H1 (cell line): ENCODE data around the gene ABITRAM. TPM values are rescaled to one million over a fixed set of nuclear protein-coding genes. Genes with fewer than 3 reads are reported as not detected.

ENCODE experiments used
- ASH2L ChIP-seq: fragments of 200-600, 300-600 bp; sonication (generic); IDR thresholded peaks from one replicate; pipeline ENCODE4 v1.7.1; 2017; ENCODE audit warnings: low read length
- ATF3 ChIP-seq: IDR thresholded peaks from 2 replicates; pipeline ENCODE4 v1.6.1; 2011; ENCODE audit warnings: low read depth, mild to moderate bottlenecking, low read length; ENCODE audit not compliant: insufficient read depth
- CEBPB ChIP-seq: IDR thresholded peaks from 2 replicates; pipeline ENCODE4 v1.6.1; 2012; ENCODE audit warnings: low read depth, low read length
- KDM4A ChIP-seq: IDR thresholded peaks from one replicate; pipeline ENCODE4 v1.7.1; 2012; ENCODE audit warnings: low read depth, mild to moderate bottlenecking, moderate library complexity, low read length, inconsistent platforms; ENCODE audit not compliant: severe bottlenecking
- SAP30 ChIP-seq: fragments of 300-600 bp; sonication (generic); IDR thresholded peaks from 2 replicates; pipeline ENCODE4 v1.7.1; 2012; ENCODE audit warnings: low read length, moderate library complexity, mild to moderate bottlenecking, inconsistent platforms; ENCODE audit not compliant: insufficient read depth, insufficient replicate concordance
- SIN3A ChIP-seq, 2 experiments: IDR thresholded peaks in 1 of 2; conservative IDR thresholded peaks in 1 of 2; 2 replicates each; pipeline ENCODE4 v1.6.1; 2011 to 2012; ENCODE audit warnings: low read length in 2 of 2, improper control_type of control experiment in 1 of 2, low read depth in 1 of 2, mild to moderate bottlenecking in 1 of 2
- SRF ChIP-seq: IDR thresholded peaks from 2 replicates; pipeline ENCODE4 v1.6.1; 2011; ENCODE audit warnings: mild to moderate bottlenecking, low read depth, low read length, moderate library complexity
- TAF1 ChIP-seq: IDR thresholded peaks from 2 replicates; pipeline ENCODE4 v1.6.1; 2011; ENCODE audit warnings: mild to moderate bottlenecking, low read depth, low read length
- polyA plus RNA-seq, 7 experiments: library from polyadenylated mRNA; depleted of rRNA in 3 of 7; stranded (reverse) in 5 of 7; unstranded in 2 of 7; fragments of >200 nt in 5 of 7; fragments of 200-250 nt in 2 of 7; gene quantifications; 1 replicate in 5 of 7; 2 replicates in 1 of 7; 4 replicates in 1 of 7; pipeline versions ENCODE4 v1.2.1 to v1.2.3, GENCODE V29; 2011 to 2013; ENCODE audit warnings: missing spikeins in 2 of 7, mixed read lengths in 2 of 7
- total RNA-seq: library from RNA; stranded (reverse); fragmentation: NEBNext Ultra II Directional; extraction: Animal tissue kit (Norgen Biotek cat#: 25700); gene quantifications from 2 replicates; pipeline ENCODE4 v1.2.1, GENCODE V29; 2021

The ABITRAM gene
- total and polyA plus RNA-seq, 2 of the 8 experiments (the other 6 are each of a cell fraction or from before 2014, with no cell fraction given) = 8.4 to 9.0 TPM

- TF ChIP-seq ATF3 (0 out of 2 replicates have a peak, but pooled peaks have one; percentile 6), CEBPB (no peak), KDM4A (peak; percentile 32), SIN3A (conservative IDR thresholded peaks at IDR 0.05 in 1 of 2, IDR thresholded peaks at IDR 0.05 in 1 of 2; ENCODE audit: low read depth in 1 of 2, low read length in 2 of 2) (peak; percentile 67 to 96; a peak in 3 of 4 replicates), SRF (peak; percentile 33; the same call in 1 of the 2 replicates), SAP30 (peak; percentile 96), TAF1 (0 out of 2 replicates have a peak, but pooled peaks have one; percentile 1), ASH2L (peak; percentile 72)
Measured at GRCh38 chr9:108934323-108934893, at the start of gene ABITRAM (continued).
